ENCODE measurements around the gene C20orf144.

DNA sequence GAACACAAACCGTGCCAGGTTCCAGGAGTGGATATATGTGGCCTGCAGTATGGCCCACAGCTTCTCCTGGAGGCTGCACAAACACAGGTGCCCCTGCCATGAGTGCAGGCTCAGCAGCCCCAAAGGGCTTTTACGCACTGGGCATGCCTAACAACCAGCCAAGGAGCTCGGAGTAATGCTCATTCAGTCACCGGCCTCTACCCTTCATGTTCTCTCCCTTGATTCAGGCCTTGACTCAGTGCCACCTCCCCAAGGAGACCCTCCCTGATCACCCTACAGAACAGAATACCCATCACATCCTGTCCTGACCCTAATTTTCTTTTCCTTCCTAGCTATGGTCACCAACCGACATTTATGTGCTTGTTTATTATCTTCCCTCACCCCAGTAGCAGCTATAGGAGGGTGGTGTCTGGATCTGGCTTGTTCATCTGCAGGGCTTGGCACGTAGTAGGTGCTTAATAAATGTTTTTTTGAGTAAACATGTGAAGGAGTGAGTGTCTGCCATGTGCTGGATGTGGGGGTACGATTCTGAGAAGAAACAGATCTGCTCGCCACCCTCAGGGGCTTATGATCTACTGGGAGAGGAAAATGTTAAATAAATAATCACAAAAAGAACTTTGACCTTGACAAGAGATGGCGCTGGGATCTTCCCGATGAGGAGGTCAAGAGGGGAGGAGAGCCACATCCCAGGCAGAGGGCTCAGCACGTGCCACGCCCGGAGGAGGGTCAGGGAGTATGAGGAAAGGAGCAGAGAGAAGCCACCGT is 48.7 kb downstream of the C20orf144 start:
- TF ChIP-seq, protein P1, sequence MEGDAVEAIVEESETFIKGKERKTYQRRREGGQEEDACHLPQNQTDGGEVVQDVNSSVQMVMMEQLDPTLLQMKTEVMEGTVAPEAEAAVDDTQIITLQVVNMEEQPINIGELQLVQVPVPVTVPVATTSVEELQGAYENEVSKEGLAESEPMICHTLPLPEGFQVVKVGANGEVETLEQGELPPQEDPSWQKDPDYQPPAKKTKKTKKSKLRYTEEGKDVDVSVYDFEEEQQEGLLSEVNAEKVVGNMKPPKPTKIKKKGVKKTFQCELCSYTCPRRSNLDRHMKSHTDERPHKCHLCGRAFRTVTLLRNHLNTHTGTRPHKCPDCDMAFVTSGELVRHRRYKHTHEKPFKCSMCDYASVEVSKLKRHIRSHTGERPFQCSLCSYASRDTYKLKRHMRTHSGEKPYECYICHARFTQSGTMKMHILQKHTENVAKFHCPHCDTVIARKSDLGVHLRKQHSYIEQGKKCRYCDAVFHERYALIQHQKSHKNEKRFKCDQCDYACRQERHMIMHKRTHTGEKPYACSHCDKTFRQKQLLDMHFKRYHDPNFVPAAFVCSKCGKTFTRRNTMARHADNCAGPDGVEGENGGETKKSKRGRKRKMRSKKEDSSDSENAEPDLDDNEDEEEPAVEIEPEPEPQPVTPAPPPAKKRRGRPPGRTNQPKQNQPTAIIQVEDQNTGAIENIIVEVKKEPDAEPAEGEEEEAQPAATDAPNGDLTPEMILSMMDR (conservative IDR thresholded peaks at IDR 0.05; ENCODE audit: low read length) = no peak
- TF ChIP-seq EZH2phosphoT487 (IDR thresholded peaks at IDR 0.05; ENCODE audit: borderline replicate concordance, low read depth, low read length) = no peak
